Eye (tissue), 1 donor: ENCODE data around the gene RAMP2.
"Not testable (repeated sequence)": the region's sequence is repeated elsewhere in the genome, so short reads cannot be mapped to it uniquely, and the experiment has no call there.

Source experiments
- DNase-seq: peaks from one replicate; pipeline ENCODE4 v3.0.0-alpha.2; 2015

Gene RAMP2

DNA sequence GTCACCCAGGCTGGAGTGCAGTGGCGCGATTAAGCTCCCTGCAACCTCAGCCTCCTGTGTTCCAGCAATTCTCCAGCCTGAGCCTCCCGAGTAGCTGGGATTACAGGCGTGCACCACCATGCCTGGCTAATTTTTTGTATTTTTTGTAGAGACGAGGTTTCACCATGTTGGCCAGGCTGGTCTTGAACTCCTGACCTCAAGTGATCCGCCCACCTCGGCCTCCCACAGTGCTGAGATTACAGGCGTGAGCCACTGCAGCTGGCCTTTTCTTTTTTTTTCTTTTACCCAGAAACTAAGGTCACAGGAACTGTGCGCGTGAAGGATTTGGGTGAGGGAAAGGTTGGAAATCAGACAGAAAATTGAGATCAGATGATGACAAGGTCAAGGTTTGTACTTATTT lies 8.9 kb downstream of the RAMP2 start:
- not testable (repeated sequence) for DNase-seq

DNA sequence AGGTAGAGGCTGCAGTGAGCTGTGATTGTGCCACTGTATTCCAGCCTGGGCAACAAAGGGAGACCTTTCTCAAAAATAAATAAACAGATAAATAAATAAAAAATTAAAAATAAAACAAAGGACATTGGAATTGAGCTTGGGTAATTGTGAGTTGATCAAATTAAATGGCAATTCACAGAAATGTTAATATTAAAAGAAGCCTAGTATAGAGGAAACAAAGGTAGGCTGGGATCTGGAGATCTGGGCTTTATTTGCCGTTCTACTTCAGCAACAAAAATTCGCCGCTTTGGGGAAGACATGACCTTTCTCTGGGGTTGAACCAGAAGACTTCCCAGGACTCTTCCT lies 11.9 kb downstream of the RAMP2 start:
- DNase-seq, result no peak

DNA sequence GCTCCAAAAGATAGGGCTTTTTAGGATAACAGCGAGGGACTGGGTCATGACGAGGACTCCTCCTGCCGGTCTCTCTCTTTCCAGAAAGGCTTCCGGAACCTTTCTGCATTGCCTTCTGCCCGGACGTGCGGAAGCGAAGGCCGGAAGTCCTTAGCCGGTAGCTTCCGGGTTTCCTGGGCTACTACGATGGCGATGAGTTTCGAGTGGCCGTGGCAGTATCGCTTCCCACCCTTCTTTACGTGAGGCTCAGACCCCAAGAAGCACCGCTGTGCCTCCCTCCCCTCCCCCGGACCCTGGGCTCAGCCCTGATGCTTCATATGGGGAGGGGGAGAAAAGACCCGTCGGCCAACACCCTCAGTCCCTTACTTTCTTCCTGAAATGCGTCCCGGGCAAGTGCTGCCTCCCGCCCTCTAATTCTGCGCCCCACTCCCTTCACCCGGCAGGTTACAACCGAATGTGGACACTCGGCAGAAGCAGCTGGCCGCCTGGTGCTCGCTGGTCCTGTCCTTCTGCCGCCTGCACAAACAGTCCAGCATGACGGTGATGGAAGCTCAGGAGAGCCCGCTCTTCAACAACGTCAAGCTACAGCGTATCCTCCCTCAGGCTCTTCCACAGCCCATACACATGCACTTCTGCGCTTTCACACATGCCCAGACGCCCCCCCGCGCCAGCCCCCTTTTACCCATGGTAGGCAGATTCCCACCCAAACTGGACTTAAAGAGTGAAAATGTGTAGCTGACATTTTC lies 12.4 kb downstream of the RAMP2 start, which contains the start of gene VPS25:
VPS25 (plus strand) TSS at position 160 of the 746 bp plus-strand sequence; CDS start at position 187, 27 bp downstream.
- peak; percentile 90 for DNase-seq

DNA sequence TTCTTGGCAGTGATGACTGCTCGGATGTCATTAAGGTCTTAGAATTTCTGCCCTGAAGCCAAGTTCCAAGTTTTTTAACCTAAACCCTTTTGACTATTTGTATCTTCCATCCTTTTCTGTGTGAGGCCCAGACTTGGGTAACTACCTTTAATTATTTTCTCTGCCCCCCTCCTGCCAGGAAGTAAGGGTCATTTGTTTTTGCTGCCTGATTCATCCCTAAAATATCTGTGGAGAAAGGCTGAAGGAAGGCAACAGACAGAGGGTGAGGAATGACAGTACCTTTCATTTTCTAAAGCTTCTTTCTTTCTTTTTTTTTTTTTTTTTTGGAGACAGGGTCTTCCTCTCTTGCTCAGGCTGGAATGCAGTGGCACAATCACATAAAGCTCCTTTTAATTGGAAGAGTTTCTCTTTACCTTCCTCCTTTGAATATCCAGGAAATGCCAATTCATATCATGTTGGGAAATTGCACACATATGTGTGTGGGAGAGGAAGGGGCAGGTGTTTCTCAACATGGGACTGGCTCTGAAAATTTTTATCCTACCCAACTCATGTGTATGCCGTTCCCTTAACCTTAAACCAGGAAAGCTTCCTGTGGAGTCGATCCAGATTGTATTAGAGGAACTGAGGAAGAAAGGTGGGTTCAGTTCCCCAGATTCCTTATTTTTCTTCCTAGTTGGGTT lies 13.2 kb downstream of the RAMP2 start:
- DNase-seq, result no peak

DNA sequence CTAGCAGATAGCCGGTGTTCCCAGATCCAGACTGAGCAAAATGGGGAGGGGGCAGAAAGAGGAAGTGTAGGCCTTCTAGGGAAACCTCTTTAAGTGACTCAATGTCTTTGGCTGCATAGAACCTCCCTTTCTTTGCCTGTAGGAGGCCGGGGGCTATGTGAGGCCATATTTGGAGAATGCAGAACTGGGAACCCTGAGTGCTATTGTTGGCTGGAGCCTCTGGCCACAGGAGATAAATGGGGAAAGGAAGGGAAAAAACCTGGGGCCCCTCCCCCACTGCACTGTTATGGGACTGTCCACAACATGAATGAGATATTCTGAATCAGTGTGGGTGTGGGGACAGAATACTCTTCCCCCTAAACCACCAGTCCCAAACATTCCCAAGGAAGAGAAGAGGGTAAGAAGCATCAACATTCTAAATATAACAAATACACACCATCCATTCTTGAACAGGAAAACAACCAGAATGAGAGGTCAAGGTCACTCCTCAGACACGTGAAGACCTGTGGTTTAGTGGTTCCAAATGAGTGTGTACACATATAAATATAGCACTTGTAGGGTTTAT lies 14.6 kb downstream of the RAMP2 start:
- no peak for DNase-seq

DNA sequence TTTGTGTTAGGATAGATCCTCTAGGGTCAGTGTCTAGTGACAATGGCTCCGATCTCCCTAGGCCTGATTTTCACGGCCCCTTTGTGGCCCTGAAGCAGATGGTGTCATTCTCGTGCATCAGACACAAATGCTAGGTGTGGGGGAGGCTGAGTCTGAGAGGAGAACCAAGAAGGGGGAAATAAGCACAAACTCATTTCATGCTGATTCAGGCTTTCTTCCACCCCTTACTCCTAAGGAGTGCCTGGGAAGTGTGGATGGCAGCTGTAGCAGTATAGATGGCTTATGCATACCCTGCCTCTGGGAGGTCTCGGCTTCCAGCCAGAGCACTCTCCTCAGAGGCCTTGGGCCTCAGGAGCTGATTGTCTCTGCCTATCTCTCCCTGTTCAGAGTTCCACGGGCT lies 17.5 kb downstream of the RAMP2 start:
- DNase-seq, result no peak

DNA sequence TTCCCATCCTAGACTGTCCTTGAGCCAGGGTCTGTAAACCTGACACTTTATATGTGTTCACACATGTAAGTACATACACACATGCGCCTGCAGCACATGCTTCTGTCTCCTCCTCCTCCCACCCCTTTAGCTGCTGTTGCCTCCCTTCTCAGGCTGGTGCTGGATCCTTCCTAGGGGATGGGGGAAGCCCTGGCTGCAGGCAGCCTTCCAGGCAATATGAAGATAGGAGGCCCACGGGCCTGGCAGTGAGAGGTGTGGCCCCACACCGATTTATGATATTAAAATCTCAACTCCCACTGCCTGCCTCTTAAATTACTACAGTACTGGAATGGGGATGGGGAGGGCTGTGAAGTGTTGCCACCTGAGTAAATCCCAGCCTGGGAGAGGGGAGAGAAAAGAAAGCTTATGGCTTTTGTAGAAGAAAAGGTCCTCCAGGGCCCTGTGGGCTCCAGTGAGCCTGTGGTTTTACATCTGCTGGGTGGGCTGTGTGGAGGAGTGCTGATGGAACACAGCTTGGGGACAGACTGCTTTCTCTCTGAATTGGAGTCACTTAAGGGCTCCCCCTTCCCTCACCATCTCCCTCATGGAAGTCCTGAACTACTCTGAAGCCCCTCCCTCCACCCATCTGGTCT lies 18.4 kb downstream of the RAMP2 start:
- no peak for DNase-seq

DNA sequence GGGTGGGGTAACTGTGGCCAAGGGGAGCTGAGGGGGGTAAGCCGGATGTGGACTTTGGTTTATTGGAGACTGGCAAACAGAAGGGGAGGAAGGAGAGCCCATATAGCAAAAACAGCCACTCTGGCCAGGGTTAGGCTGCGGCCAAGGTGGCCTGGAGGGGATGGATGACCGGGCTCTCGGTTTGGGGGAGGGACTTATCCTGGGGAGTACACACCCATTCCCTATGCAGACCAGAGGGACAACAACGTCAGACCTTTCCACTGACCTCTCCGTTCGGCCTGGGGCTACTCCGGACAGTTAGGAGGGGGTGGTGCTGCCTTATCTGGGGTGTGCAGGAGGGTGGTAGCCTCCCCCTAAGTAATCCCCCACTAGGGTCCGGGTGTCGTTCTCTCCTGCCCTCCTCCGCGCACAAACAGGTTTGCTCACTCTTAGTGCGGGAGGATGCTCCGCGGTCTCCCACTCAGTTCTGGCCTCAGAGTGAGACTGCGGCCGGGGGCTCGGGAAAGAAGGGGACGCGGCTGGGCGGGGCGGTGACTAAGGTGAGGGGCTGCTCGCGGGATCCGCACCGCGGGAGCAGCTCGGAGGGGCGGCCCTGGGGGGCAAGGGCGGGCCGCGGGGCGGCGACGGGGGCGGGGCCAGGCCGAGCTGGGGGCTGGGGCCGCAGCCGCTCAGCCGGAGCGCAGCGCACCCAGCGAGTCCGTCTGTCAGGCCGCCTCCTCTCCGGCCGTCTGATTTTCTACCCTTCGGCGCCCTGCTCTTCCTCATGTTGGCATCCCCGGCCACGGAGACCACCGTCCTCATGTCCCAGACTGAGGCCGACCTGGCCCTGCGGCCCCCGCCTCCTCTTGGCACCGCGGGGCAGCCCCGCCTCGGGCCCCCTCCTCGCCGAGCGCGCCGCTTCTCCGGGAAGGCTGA lies 19.2 kb downstream of the RAMP2 start, which contains the start of gene WNK4:
WNK4 (plus strand) TSS at position 675 of the 915 bp plus-strand sequence; CDS start at position 764, 89 bp downstream.
- DNase-seq, result no peak

DNA sequence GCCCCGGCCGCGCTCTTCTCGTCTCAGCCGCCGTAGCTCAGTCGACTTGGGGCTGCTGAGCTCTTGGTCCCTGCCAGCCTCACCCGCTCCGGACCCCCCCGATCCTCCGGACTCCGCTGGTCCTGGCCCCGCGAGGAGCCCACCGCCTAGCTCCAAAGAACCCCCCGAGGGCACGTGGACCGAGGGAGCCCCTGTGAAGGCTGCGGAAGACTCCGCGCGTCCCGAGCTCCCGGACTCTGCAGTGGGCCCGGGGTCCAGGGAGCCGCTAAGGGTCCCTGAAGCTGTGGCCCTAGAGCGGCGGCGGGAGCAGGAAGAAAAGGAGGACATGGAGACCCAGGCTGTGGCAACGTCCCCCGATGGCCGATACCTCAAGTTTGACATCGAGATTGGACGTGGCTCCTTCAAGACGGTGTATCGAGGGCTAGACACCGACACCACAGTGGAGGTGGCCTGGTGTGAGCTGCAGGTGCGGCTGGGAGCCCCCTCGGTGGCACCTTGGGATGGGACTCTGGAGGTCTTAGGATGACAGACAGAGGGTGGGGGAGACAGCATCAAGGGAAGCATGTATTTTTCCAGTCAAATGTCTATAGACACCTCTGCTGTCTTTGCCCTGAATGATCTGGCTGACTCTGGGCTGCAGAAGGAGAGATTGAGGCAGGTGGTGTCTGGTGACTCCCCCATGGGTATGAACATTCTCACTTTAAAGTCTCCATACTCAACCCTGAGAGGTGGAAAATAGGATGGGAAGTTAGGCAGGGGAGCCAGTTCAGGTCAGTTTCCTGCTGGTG lies 20.0 kb downstream of the RAMP2 start:
- peak; percentile 43 for DNase-seq

DNA sequence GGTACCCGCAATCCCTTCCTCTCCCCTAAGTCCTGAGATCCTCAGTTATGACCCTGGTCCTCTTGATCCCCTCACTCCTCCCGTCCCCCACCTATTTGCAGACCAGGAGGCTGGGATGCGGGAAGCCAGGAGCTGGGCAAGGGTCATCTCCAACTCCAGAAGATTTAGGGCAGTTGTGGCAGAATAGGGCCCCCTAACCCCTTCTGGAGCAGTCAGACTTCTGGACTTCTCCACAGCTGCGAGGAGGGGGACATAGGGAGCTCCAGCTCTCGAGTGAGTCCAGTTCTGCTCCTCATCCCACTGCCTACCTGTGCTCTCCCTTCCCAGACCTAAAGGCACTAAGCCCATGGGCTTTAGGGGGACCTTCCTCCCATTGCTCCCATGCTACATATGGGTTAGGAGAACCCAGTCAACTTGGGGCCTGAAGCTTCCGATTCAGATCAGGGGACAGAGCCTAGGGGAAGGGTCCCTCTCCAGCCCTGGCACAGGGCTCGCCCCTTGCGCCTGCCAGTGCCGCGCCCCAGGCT lies 20.7 kb downstream of the RAMP2 start:
- DNase-seq, result no peak

DNA sequence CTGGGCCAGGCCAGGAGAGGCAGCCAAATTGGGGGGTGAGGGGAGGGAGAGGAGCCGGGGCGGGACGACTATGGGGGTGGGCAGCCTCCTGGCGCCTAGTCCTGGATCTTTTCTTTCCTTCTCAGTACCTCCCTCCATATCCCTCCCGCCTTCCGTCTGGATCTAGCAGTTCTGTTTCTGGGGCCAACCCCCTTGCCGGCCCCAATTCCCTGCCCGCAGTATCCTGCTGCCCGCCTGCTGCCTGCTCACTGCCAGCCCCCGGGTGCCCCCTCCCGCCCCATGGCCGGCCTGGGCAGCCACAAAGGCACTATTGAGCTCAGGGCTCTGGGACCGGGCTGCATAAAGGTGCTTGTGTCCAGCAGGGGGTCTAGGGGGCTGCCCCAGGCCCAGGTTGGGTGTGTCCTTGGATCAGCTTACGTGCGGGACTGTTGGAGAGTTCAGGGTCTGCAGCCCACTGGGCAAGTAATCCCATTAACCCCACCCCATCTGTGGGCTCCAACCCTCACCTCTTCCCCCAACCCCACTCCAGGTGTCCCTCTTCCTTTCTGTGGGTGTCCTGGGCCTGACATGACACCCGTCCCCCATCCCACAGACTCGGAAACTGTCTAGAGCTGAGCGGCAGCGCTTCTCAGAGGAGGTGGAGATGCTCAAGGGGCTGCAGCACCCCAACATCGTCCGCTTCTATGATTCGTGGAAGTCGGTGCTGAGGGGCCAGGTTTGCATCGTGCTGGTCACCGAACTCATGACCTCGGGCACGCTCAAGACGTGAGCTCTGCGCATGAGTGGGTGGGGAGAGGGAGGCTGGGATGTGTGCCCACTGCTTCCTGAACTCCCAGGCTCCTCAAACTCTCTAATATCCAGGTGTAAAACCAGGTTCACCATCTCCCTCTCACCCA lies 21.4 kb downstream of the RAMP2 start:
- no peak for DNase-seq

DNA sequence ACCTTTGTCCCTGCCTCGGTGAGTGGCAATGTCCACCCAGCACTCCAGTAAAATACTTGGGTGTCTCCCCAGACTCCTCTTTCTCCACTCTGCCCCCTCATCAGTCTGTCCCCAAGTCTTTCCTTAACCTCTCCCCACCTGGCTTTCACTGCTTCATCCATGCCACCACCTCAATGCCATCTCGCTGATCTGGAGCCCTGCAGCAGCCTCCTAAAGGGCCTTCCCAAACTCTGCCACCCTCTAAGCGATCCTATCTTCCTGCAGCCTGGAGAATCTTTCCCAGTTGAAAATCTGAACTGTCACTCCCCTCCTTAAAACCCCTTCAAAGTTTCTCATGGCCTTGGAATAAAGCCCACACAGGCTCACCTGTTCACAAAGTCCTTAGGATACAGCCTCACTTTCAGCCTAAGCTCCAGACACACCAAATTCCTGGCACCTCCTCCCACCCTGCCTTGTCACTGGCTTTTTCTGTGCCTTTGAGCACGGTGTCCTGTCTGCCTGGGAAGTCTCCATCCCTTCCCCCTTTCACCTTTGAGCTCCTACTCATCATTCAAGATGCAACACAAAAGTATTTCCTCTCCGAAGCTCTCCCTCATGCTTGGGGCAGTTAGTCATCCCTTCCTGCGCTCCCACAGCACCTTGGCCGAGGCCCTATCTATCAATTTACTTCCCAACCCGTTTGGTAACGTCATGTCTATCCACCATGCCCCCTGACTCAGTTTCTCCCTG lies 22.2 kb downstream of the RAMP2 start:
- no peak for DNase-seq

DNA sequence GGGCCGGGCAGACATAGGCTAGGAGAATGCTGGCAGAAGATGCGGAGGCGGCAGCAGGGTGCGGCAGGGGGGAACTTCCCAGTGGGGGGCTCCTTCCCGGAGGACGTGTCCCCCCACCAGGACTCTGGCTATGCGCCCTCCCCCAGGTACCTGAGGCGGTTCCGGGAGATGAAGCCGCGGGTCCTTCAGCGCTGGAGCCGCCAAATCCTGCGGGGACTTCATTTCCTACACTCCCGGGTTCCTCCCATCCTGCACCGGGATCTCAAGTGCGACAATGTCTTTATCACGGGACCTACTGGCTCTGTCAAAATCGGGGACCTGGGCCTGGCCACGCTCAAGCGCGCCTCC lies 22.7 kb downstream of the RAMP2 start:
- DNase-seq, result no peak

DNA sequence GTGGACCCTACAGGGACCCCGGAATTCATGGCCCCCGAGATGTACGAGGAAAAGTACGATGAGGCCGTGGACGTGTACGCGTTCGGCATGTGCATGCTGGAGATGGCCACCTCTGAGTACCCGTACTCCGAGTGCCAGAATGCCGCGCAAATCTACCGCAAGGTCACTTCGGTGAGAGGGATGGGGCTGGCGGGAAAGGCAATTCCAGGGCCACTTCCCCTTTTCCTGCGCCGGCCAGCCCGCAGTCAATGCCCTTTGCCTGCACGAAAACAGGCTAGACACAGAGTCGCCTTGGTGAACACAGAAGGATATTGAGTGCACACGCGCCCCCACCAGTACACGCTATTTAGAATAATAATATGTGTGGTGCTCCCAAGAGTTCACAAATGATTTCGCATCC lies 23.4 kb downstream of the RAMP2 start:
- peak; percentile 48 for DNase-seq

DNA sequence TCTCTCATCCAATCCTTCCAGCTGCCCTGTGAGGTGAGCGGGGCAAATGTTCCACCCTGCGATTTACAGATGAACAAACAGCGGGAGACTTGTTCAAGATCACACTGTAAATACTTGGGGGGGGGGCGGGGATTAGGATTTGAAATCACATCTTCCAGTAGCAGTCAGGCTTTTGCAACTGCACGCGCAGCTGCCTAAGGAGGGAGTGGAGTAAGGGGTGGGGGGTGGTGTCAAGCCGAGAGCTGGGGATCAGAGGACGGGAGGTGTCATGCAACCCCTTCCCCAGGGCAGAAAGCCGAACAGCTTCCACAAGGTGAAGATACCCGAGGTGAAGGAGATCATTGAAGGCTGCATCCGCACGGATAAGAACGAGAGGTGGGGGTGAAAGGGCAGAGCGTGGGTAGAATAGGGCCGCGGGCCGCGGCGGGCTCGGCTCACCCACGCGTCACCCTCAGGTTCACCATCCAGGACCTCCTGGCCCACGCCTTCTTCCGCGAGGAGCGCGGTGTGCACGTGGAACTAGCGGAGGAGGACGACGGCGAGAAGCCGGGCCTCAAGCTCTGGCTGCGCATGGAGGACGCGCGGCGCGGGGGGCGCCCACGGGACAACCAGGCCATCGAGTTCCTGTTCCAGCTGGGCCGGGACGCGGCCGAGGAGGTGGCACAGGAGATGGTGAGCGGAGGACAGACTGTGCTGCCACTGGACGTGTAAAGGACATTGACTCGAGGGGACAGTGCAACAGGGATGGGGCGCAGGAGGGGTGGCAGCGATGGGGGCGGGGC lies 24.0 kb downstream of the RAMP2 start:
- no peak for DNase-seq

DNA sequence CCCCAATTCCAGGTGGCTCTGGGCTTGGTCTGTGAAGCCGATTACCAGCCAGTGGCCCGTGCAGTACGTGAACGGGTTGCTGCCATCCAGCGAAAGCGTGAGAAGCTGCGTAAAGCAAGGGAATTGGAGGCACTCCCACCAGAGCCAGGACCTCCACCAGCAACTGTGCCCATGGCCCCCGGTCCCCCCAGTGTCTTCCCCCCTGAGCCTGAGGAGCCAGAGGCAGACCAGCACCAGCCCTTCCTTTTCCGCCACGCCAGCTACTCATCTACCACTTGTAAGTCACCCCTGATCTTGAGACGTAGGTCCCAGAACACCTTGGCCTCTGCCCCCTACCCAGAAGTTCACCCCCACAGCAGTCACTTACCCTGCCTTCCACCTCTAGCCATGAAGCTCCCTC lies 26.2 kb downstream of the RAMP2 start:
- no peak for DNase-seq

DNA sequence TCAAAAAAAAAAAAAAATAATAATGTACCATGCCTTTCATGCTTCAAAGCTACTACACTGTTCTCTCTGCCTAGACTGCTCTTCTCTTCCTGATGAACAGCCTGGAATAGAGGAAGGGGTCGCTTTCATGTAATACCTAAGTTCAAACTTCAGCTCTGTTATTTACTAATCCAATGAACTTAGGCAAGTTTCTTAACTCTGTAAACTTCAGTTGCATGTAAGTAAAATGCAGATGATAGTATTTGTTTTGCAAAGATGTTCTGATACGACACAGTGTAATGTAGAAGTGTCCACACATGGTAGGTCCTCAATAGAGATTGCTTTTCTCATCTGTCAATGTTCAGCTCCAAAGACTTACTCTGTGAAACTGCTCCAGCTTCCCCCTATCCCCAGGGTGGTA lies 30.9 kb downstream of the RAMP2 start:
- no peak for DNase-seq

DNA sequence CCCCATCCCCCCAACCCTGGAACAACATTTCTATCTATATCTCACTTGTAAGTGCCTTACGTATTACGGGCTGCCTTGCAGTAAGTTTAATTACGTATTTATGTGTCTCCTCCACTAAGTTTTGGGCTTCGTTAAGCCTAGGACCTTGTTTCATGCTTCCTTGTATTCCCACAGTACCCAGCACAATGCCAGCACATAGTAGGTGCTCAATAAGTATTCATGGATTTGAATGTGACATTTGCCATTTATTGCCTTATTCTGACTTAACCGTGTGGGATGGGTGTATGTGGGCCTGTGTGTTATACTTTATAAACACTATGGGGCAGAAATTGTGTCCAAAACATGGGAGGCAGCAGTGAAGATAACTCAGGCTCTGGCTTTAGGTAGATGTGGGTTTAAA lies 31.5 kb downstream of the RAMP2 start:
- no peak for DNase-seq

DNA sequence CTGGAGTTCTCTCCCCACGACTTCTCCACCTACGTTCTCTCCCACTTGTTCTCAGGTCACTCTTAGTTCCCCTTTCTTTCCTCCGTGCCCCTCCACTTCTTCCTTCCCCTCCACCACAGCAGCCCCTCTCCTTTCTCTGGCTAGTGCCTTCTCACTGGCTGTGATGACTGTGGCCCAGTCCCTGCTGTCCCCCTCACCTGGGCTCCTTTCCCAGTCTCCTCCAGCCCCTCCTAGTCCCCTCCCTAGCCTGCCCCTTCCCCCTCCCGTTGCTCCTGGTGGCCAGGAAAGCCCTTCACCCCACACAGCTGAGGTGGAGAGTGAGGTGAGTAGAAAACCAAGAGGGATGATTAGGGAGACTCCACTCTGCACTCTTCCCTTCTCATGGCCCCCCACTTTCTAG lies 34.0 kb downstream of the RAMP2 start:
- DNase-seq, result no peak
